Stimulated activated CD4-positive, alpha-beta T cell treated with anti-CD3 and anti-CD28 coated beads, TNF-alpha, amount 100 ng/mL, for 4 hours (primary cell): ENCODE measurements around the gene ECE1.
A peak's percentile ranks its signal among the peaks of the same experiment; 100 is the strongest.

Experiments
- DNase-seq, 3 experiments: peaks; one replicate each; pipeline ENCODE4 v3.0.0-alpha.2; 2020; ENCODE audit warnings: low read depth in 3 of 3

The ECE1 gene

DNA sequence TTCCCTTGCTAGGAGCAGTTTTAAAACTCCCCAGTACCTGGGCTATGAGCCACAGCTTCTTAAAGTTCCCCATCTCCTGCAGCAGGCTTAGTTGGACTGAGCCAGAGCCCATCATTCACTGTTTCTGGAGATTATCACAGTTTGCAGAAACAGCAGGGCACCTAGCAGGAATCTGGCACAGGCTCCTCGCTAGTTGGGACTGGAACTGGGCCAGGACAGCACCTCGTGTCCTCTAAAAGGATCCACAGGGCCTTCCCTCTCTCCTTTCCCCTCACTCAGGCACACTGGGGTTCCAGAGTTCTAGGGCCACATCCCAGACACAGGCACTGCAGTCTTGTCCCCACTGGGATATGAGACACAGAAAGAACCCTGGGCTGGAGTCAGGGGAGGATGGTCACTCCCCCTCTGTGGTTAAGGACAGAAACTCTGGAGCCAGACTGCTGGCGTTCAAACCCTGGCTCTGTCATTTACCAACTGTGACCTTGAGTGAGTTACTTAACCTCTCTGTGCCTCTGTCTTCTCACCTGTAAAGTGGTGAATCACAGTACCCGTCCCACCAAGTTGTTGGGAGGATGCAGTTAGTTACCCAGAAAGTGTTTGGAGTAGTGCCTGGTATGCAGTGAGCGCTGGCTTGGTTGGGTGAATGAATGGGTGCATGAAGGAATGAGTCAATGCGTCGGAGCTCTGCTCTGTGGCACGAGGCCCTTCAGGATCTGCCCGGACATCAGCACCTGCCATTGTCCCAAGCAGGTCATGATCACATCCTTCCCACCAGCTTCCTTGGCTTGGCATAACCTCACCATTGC, 18.8 kb upstream of the ECE1 start:
- DNase-seq: no peak

DNA sequence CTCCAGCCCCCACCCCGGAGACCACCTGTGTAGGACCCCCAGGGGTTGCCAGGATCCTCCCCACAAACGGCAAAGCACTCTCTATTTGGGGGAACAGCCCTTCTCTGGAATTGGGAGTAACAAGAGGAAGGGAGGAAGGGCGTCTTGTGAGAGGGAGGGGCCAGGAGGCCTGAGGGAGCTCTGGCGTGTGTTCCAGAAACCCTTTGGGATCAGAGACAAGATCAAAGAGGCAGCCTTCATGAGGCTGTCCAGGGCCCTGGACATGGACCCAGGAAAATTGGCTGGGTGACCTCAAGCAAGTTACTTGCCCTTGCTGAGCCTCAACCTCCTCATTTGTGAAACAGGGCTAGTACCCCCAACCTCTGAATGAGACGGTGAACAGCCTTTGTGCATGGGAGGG, 18.1 kb upstream of the ECE1 start:
- DNase-seq: no peak

DNA sequence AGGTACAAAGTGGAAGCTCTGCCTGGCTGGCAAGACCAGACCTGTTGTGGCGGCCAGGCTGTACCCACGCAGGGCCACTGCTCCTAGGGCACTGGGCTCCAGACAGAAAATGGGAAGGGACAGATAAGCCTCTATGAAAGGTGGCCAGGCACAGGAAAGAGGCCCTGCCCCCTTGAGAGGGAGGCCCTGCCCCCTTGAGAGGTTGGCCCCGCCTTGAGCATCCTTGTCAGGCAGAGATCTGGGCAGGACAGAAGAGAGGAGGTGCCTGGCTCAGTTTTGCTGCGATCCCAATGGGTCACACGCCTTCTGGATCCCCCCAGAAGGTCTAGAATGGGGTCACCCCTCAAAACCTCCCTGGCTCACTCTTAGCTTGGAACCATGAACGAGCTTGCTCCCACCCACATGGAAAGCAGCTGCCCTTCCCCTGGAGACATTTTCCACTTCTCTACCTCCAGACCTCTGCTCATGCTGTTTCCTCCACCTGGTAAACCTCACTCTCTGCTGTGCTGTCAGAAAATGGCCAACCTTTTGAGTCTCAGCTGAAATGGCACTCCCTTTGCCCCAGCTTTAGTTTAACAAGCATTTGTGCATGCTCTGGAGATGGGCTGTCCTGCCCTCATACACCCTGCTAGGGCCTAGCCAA, 17.5 kb upstream of the ECE1 start:
- DNase-seq: no peak

DNA sequence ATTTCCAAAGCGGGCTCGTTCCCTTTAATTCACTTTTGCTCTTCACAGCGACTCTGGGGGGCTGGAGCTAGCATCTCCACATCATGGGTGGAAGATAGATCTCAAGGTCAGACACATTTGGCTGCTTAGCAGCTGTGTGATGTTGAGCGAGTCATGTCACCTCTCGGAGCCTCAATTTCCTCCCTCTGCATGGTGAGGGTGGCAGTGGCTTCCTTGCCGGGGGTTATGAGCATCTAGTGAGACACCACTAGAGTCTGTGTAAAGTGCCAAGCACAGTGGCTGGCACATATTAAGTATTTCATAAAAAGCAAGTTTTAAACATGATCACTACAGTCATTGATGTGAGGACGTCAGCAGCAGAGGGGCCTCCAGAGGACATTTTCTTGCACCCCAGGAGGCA, 16.9 kb upstream of the ECE1 start:
- DNase-seq: no peak

DNA sequence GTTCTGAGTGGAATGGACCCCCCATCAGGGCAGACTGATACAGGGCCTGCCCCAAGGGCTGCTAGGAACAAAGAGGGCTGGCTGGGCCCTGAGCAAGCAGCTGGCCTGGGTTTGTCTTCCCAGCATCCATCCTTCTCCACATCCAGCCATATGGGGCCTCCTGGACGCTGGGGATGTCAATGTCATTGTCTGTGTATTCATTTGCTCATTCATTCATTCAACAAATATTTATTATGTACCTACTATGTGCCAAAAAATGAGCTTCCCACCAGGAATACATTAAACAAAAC, 15.6 kb upstream of the ECE1 start:
- no peak for DNase-seq

DNA sequence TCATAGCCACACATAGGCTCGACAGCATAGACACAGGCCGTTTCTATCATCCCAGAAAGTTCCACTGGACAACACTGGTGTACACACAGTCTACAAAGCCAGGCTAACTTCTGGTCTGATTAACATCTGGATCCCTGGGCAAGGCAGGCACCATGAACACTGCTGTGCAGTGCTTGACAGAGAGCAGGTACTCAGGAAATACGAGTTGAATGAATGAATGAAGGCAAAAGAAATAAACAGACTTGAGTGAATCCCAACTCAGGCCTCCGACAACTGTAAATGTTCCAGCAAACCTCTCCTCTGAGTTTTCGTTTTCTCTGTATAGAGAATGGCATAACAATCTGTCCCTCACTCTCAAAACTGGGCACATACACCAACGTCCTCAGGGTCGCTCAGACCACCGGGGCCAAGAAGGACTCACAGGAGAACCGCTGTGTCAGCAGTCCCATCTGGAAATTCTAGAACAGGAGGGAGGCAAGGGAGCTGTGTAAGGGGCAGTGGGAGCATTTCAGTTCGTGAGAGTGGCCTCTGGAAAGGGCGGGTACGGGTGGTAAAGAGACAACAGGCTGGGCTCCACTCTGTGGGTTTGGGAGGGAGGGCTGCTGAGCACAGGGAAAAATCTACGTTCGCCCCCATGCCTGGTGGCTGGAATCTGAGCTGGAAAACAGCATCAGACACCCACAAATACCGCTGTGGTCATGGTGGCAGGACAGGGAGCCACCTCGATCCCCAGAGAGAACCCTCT, 15.1 kb upstream of the ECE1 start:
- DNase-seq: no peak

DNA sequence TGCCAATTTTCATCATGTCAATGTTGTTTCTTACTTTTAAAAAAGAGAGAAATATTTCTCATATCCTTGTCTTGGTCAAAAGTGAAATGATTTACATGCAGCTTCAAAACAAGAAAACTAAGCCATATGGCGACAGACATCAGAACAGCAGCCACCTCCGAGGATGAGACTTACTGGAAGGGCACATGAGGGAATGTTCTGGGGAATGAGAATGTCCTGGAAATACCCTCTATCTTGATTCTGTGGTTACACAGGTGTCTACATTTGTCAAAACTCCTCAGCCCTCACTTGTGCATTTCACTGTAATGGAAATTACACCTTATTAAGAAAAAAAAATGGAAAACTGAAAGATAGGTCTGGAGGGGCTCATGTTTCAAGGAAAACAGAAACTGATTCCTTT, 14.2 kb upstream of the ECE1 start:
- no peak for DNase-seq

DNA sequence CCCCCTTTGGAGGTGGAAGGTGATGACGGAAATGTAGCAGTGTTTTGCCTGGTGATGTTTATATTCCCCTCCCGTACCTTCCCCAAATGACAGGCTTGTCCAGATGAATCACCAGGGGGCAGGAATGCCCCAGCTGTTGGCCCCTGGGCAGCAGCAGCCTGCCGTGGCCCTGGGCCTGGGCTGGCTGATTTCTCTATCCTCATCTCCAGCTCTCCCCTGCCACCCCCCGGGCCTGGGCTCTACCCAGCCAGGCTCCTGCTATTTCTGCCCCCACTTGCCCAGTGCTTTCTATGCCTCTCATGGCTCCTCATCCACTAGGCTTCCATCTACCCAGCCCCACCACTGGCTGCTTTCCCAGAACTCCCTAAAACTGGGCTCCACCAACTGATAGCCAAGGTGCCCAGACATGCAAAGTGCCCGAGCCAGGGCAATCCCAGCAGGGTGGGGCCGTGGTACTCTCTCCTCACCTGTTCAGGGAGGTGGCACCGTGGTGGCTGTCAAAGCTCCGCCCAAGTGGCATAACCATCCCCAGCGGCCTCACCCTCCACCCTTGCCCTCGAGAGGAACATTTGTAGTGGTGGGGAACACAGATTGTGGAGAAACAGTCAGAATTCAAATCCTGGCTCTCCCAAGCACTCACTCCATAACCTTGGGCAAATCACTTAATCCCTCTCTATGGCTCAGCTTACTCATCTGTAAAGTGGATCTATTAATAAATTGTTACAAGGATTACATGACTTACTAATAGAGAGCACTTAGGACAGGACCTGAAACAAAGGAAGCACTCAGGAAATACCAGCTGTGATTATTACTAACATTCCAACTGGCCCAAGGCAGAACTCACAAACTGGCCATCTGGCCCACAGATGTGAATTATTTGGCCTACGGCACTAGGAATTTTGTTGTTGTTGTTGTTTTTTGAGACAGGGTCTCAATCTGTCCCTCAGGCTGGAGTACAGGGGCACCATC, 12.8 kb upstream of the ECE1 start:
- no peak for DNase-seq

DNA sequence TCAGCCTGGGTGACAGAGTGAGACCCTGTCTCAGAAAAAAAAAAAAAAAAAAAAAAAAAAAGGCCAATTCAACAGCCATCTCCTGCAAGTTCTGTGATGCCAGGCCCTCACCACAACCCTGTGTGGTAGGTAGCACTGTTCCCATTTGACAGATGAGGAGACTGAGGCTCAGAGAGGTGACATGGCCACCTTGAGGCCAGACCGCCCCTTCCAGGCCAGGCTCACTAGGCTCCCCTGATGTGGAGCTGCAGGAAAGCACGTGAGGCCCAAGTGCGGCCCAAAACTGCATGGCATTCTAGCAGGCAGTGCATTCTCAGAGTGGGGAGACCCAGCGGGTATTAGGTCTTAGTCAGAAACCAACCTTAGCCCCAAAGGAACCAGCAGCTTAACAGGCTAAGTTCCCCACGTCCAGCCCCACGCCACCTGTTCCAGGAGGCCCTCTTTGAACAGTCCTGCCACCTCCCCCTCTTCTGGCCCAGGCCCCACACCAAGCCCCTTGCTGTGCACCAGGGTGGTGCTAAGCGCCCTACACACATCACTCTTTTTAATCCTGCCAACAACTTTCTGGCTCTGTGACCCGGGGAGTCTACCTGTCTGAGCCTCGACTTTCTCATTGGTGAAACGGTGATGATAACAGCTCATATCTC, 11.7 kb upstream of the ECE1 start:
- DNase-seq: no peak

DNA sequence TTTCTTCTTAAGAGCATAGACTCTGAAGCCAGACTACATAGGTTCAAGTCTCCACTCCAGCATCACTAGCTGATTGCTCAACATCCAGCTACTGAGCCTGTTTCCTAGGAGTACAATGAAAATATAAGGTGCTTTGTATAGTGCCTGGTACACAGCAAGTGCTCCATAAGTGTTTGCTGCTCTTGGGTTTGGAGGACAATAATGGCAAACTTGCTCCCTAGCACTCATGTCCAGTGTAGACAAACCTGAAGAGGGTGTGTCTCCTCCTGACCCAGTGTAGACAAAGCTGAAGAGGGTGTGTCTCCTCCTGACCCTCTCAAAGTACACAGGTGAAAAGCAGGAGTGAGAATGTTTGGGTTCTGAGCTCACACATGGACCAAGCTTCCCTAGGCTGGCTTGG, 10.5 kb upstream of the ECE1 start:
- no peak for DNase-seq

DNA sequence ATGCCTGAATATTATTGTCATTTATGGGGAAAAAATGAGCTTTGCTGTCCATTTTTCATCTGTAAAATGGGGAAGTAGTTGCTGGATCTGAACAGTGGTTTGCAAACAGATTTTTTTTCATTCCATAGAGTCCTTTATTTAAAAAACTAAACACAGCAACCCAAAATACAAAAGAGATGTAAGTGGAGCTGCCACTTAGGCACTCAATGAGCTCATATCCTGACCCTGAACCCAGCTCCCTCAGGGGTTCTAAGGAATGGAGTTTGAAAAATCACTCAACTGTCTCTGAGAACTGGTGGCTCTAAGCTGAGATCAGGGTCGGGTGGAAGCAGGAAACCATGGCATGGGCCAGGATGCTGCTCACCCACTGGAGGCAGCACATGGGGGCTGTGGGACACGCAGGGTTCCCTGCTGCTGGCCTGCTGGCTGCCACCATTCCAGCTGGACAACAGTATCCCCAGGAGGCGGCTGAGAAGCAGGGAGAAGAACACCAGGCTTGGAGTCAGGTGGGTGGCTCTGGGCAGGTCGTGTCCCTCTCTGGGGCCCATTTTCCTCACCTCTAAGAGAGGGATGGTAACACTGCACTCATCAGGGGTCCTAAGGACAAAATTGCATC, 9.6 kb upstream of the ECE1 start:
- DNase-seq: no peak

DNA sequence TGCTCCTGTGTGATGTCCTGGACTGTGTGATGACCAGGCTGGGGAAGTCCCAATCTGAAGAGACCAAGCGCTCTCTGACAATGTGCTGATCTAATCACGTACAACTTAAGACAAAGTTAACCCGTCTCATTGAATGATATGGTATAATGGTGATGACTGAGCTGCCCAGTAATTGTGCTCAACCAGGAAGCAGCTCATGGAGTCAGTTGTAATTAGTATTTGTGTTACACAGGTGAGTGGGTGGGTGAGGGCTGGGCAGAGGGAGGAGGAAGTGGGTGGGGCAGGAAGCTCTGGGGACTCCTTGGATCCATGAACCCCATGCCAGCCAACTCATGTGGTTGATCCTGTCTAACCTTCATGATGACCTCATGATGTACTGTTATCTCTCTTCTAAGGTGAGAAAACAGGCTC, 8.7 kb upstream of the ECE1 start:
- DNase-seq: no peak

DNA sequence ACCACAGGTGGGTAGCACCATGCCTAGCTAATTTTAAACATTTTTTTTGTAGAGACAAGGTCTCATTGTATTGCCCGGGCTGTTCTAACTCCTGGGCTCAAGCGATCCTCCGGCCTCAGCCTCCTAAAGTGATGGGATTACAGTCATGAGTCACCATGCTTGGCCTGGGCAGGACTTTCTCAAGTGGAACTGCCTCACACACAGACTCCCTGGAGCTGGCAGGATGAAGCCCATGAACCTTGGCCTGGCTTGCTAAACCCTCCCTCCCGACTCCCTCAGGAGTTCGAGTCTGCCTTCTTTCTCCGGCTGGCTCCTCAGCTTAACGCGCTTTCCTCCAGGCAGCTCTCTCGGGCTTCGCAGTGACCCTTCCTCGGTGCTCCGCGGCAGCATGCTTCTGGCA, 7.7 kb upstream of the ECE1 start:
- DNase-seq: no peak

DNA sequence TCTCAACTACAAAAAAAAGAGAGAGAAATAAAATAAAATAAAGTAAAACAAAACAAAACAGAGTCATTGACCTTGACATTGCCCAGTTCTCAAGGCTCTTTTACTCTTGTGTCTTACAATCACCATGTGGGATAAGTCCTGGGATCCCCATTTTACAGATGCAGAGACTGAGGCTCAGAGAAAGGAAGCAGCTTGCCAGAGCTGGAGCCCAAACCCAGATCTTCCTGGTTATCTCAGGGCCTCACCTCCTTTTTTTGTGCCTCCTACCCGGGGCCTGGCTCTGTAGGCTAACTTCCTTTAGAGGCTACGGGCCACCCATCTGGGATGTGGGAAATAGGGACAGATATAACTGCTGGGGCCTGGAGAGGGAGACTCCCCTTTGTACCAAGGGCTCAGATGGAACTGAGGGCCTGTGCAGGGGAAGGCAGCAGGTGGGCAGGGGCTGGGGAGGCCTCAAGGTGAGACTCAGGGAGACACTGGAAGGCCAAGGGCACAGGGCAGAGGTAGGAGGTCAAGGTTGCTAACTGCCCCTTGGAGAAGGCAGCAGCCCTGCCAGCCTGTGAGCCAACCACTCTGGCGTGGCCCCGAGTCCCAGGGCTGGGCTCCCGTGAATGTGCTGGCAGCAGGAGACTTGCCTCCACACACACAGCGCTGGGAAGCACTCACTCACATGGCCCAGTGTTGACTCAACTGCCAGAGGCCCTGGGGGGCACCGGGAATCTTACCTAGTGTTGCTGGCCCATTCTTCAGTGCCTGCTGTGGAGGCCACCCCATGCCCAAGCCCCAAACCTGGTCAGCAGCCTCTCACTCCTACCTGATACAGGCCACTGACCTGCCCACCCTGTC, 6.5 kb upstream of the ECE1 start:
- DNase-seq: no peak

DNA sequence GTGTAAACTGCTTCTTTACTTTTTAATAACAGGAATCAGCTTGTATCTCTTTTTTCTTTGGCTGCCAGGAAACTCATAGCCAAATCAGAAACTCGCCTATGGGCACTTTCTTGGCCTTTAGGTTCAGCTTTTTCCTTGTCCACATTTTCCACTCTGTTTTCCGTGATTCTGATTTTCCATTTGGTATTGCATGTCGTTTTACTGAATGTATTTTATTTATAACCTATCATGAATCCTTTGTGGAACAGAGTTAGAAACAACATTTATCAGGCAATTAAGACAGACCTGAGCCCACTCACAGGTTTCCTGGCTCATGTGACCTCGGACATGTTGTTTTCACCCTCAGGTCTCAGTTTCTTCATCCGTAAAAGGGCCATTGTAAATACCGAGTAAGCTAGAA, 5.3 kb upstream of the ECE1 start:
- DNase-seq: no peak

DNA sequence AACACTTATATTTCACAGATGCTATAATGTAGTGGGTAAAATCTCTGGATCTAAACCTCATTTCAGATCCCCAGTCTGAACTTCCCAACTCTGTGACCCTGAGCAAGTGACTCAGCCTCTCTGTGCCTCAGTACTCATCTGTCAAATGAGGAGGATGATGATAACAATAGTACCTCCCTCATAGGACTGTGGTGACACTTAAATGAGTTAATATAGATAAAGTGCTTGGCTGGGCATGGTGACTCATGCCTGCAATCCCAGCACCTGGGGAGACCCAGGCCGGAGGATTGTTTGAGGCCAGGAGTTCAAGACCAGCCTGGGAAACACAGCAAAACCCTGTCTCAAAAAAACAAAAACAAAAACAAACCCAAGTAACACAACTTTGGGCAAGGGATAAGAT, 4.7 kb upstream of the ECE1 start:
- no peak for DNase-seq

DNA sequence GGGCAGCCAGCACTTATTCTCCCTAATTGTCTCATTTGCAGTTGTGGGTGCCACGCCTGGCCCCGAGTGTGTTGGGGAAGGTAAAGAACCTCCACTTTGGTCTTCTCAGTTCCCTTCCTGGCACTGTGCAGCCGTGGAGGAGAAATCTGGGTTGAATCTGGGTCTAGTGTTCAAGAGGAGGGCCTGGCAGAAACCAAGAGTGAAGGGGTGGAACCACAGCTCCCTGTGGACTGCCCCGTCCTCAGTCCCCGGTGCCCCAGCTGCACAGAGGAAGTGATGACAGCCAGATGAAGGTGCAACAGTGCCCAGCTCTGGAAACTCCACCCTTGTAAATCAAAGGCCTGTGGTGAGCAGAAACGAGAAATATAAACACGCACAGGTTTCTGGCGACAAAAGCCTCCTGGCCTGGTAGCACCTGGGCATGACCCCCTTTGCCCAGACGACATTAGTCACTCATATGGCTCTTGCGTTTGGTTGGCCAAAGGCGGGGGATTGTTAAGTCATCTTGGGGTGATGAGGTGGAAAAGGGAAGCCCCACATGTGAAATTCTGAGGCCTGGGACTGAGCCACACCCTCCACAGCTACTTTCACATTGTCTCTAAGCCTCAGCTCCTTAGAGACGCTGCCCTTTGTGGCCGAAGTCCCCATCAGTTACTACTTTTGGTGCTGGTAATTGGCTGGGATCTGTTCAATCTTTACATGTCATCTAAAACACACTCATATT, 4.2 kb upstream of the ECE1 start:
- peak; percentile 52 to 80 (median 61) for DNase-seq

DNA sequence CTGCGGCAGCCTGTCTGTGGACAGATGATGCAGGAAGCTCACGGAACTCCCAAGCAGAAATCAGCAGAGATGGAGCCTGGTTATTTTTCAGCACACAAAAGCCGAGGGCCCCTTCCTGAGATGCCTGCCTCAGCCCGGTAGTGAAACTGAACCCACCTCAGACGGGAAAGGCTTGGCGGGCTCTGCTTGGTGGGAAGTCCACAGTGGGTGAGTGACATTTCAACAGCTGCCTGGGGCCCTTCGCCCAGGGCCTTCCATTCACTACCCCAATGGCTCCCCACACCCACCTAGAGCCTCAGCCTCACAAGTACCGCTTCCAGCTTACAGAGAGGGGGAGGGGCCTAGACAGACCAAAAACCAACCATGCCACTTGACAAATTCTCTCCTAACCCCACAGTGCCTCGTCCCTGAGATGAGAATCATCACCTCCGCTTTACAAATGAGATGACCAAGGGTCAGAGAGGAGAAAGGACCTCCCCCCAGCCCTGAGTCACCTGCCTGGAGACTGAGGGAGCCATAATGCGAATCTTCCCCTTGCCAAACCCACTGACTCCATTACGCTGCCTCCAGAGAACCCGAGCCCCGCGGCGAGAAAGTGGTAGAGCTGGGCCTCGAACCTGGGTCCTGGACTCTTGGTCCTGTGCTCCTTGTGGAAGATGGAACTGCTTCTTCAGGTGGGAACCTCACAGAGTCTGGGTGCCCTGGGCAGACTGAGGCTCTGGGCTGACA, 3.4 kb upstream of the ECE1 start:
- peak in 2 of 3 experiments; percentile 32 to 42 for DNase-seq
